Hematopoietic multipotent progenitor cell (in vitro differentiated cells): Measurements from ENCODE around the gene NUDCD3. TPM values are rescaled to one million over a fixed set of nuclear protein-coding genes. Genes with fewer than 3 reads are reported as not detected.

Experiments used
- DNase-seq, 3 donors: peaks; one replicate each; pipeline ENCODE4 v3.0.0-alpha.2; 2011 to 2015; ENCODE audit warnings: low read depth in 2 of 3, low spot score in 2 of 3
- total RNA-seq: library from RNA; depleted of rRNA; stranded (reverse); fragments of >200 nt; gene quantifications from one replicate; pipeline ENCODE4 v1.2.3, GENCODE V29; 2012

Gene NUDCD3
- 59.5 TPM for total RNA-seq

DNA sequence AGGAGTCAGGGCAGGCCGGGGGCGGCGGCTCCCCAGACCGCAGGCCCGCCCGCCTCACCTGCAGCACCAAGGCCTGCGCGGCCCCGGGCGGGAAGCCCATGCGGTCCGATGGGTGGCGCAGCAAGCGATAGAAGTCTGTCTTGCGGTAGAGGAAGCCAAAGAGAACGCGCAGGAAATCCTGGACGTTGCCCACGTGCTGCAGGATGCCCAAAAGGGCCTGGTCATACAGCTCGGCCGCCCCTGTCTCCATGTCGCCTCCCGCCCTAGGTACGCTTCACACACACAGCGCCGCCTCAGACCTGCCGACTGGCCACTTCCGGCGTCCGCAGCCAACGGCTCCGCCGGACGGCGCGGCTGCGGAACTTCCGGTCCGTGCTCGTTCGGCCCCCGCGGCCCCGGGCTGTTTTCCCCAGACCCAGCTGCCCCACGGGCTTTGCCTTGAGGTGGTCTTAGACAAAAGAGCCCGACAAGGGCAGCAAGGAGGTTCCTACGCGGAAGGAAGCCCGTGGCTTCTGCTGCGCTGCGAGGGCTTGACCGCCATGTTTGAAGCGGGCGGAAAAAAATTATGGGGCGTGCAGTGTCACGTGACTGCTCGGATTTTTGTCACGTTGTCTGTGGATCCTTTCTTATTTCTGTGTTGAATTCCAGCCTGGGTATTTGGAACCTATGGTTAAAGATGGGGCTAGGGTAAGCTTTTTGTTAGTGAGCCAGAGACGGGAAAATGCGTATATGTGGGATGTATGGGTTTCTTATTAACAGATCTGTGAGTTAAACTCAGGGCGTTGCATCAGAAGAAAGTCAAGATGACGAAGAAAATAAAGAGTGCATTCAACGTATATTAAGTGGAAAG, at the start of gene NUDCD3:
Gene NUDCD3 (minus strand): TSS at position 308 of the 850 bp plus-strand sequence. CDS start 58 bp downstream, at position 250.
- peak; percentile 69 to 91 (median 82) for DNase-seq

DNA sequence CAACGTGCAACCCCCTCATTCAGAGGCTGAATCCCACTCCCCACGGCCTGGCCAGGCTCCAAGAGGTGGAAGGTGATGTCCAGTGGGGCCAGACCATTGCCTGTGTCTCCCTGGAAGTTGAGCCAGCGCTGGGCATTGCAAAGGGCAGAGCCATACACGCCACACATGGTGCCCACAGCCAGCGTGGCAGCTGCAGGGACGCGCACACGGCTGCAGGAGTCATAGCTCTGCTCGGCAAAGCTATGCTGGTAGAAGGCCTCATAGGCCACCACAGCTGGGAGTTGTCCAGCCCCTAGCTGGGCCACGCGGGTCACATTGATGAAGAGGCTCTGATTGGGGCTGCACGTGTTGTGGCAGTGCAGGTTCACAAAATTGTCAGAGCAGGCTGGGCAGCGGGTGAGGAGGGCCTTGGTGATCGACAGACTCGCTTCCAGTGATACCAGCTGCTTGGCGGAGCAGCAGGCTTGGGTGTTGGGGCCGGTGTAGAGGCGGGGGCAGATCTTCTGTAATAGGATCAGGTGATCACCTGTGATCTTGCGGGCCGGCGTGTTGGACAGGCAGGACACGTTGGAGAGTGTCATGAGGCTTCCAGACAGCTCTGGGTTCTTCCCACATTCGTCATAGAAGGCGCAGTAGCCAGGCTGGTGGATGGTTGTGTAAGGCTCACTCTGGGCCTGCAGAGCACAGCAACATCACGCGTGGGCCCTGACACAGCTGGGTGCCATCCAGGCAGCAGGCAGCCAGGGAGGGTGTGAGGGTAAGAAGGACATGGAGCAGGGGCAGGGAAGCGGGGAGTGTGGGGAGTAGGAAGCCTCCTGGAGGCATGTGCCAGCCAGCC, 49.4 kb upstream of the NUDCD3 start:
- DNase-seq = no peak

DNA sequence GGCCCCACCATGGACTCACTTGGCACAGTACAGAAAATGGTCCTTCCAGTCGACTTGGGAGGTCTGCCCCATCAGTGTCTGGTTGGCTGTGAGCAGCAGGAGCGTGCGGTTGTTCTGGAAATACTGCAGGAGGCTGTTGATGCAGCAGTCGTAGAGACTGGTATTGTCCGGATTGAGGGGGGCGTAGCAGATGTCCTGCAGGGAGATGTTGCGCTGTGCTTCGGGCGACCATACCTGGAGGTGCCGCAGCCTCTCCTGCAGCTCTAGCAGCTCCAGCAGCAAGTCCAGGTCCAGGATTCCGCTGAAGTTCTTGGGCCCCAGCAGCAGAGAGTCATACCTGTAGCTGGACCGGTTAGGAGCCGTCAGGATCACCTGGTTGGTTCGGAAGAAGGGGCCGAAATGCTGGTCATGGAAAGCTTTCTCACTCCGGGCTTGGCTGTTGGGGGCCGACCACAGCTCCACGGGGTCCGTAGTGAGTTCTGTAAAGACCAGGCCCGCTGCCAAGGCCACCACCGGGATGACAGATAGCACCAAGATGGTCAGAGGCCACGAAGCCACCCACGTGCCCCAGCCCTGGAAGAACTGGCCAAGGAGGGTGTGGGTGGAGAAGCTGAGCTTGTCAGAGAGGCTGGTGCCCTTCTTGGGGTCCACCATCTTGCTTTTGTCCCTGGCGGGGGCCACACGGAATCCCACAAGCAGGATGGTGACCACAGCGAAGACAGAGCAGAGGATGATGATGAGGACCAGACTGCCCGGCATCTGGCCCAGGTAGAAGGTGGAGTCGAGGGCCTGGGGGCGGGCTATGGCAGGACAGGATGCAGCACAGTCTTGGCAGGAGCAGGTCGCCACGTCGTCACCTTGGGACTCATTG, 48.6 kb upstream of the NUDCD3 start:
- no peak for DNase-seq

DNA sequence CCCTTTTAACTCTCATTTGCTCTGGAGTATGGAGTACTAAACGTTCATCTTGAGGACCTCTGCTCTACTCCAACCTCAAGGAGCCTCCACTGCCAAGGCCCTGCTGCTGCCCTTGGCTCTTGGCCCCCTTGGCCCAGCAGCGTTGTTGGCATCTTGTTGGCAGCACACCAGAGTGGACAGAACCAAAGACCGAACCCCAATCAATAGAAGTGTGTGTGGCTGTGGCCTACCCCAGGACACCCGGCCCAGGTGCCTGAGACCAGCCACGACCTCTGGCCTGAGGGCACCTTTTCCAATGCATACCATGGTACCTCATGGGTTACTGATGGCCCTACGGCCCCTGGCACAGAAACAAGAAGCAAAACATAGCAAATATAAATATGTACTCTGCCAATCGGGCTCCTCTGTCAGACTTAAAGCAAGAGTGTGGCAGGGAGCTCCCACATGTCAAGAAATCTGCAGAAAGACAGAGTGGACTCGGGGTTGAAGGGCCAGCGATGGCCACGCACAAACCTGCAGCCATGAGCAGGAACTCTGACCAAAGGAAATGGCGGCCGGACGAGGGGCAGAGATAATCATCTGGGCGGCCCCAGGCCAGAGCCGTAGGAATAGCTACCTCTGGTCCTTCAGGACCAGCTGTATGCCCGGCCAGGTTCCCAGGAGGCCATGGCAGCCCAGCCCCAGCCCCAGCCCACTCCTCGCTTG, 47.8 kb upstream of the NUDCD3 start:
- DNase-seq = no peak

DNA sequence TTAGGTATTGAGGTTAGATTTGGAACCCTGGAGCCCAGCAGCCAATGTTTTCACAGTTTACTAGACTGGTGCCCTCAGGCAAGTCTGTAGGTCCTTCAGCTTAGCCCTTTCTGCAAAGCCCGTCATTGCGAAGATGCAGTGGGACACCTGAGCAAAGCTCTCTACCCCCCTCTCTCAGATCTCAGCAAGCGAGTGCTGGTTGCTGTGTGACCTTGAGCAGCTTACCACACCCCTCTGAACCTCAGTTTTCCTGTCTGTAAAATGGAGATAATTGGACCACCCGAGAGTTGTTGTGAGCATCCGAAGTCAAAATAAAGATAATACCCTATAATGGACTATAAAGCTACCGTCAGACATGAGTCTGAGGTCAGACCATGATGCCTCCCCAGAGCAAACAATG, 47.0 kb upstream of the NUDCD3 start:
- no peak for DNase-seq

DNA sequence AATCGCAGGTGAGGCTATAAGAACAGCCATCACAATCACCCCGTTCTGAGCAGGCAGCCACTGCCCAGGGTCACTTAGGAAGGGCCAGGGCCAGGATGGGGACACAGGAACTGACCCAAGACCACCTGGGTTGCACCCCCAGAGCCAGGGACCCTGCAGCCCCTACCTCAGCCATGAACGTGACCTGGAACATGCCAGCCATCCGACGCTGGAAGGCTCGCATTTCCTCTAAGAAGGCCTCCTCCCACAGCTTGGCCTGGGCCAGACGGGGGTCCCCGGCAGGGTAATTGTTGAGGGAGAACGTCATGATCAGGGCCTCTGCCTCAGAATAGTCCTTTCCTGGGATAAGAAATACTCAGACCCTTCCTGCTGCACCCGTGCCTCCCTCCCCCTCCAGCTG, 45.6 kb upstream of the NUDCD3 start:
- DNase-seq = no peak

DNA sequence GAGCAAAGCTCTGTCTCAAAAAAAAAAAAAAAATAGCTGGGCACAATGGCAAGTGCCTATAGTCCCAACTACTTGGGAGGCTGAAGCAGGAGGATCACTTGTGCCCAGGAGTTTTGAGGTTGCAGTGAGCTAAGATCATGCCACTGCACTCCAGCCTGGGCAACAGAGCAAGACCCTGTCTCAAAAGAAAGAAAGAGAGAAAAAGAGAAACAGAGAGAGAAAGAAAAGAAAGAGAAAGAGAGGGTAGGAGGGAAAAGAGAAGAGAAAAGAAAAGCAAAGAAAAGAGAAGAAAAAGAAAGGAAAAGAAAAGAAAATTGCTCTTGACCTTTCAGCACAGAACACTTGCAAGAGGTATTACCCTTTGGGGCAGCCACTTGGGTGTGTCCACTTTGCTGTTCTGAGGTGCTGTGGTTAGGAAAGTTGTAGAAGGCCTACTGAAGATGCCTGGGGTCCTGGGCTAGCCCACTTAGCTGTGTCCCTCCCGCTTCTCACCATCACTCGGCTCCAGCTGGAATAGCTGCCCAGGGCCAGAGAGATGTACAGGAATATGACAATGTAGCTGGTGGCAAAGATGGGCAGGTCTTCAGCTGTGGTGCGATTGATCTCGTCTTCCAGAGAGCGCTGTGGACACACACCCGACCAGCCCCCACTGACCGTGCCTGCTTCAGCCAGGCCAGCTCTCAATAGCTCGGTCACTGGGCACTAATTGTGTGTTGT, 45.0 kb upstream of the NUDCD3 start:
- DNase-seq = no peak

DNA sequence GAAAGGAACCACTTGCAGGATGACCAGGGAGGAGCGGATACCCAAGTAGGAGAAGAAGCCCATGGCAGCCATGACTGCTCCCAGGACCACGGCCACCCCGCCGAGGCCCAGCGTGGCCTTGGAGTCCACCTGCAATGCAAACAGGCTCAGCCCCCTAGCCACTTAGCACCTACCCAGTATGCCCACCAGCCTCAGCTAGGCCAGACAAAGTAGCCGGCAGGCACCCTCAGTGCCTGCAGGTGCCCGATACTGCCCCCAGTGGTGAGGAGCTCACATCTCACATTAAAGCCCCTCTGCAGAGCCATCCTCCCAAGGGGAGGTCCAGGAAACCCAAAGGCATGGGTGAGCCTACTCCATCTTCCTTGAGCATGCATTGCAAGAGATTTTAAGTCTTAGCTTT, 44.0 kb upstream of the NUDCD3 start:
- DNase-seq = peak in 2 of 3 donors; percentile 43 to 67

DNA sequence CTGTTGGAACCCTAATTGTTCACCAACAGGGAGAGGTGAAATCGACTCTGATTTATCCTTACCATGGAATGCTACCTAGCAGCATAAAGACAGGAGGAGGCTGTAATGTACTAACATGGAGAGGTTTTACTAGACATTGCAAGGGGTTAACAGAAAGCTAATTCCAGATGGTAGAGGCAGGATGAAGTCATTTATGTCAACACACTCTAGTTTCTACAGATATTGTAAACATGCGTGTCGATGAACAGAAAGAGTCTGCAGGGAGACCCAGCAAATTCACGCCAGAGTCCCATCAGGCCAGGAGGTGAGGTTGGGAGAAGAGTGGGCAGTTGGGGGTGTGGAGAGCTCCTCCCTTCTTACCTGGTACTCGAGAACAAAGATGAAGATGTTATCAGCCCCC, 43.6 kb upstream of the NUDCD3 start:
- DNase-seq = no peak

DNA sequence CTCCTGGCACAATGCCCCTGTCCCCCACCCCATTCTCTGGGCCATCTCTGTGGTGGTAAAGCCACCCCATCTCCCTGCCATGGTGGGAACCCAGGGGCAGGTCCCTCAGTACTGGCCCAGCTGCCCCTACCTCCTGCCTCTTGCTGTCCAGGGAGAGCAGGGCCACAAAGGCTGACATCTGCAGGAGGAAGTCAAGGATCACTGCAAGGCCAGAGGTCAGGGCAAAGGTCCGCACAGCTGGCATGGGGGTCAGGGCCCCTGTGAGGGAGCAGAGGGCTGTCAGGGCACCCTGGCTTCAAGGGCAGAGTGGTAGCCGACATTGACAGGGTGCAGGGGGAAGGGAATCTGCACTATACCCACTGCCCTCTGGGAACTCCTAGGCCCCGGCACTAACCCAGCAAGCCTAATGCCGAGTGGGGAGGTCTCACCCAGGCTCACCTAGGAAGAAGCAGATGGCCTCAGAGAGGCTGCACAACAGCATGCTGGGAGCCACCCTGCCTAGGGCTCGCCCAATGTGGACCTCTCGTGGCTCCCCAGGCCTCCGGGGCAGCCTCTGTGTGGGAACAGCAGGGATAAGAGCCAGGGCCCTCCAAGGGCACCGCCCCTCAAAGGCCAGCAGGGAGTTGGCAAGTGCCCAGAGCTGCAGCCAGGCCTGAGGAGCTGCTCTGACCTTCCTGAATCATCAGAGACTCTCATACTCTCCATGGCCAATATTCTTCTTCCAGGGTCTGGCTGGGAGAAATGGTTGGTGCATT, 43.0 kb upstream of the NUDCD3 start:
- no peak for DNase-seq

DNA sequence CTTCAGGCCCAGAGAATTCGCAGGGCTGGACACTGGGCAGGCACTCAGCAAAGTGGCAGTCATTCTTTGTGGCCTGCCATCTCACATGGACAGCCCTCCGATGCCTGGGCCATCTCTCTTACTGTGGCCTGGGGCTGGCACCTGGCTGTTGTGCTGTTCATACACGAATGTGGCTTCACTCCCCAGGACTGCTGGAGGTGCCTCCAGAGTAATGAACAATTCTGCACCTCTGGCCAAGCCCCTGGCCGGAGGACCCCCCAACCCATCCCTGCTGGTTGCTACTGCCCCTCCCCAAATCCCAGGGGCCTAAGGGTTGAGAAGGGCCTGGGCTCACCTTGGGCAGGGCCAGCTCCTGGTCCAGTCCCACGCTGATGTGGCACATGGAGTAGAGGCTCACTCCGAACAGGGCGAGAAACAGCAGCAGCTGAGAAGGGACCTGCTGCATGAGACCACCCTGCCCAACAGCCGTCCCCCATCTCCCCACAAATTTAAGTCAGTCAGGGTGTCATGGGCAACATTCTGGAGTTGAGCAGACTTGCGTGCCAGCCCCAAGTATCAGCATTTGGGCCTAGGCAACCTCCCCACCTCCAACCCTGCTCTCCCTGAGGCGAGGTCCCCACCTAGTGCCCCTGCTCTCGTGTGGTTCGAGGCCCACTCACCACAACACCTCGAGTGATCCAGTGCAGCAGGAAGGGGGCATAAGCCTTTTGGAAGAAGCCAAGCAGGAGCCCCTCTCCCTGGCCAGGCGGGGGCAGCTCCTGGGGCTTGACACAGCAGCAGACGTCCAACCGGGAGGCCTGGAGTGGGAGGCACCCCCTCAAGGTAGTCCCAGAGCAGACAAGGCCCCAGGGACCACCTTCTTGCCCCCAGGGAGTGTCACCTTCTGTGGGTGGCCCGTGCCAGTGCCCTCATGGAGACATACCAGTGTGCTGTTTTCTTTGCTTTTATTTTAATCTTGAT, 41.2 kb upstream of the NUDCD3 start:
- DNase-seq = no peak

DNA sequence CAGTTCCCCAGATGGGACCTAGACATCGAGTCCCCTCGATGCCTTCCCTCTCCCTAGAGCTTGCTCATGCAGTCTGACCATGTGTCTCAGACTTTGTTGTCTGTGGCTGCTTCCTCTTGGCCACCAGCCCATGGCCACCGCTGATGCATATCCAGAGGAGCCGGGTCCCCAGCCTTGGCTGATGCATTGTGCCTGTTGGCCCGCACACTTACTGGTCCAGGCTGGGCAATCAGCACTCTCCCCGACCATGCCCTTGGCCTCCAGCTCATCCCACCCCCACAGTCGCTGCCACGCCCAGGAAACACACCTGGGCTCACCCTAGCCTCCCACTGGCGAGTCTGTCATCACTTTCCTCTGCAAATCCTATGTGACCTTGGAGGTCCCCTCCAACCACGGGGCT, 40.5 kb upstream of the NUDCD3 start:
- DNase-seq = no peak

DNA sequence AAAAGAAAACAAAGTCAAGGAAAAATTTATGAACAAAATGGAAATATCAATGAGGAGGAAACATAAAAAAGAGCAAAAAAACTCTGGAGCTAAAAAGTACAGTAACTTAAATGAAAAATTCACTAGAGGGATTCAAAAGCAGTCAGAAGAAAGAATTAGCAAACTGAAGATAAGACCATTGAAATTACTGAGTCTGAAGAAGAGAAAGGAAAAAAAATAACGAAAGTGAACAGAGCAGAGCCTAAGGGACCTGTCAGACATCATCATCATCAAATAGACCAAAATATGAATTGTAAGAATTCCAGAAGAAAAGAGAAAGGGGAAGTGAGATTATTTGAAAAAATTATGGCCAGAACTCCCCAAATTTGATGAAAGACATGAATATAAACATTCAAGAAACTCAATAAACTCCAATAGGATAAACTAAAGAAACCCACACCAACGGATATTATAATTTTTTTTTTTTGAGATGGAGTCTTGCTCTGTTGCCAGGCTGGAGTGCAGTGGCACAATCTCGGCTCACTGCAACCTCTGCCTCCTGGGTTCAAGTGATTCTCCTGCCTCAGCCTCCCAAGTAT, 34.4 kb upstream of the NUDCD3 start:
- DNase-seq = no peak

DNA sequence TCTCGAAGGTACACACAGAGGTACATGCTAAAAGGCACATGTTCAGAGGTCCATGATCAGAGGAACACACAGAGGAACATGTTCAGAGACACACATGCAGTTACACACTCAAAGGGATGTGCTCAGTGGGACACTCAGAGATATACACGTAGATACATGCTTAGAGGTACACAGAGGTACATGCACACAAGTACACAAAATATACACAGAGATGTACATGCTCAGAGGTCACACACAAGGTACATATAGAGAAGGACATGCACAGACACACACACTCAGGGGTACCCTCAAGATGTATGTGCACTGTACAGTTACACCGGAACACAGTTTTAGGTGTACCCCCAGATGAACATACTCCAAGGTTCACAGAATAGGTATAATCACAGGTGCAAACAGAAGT, 31.9 kb upstream of the NUDCD3 start:
- DNase-seq = no peak

DNA sequence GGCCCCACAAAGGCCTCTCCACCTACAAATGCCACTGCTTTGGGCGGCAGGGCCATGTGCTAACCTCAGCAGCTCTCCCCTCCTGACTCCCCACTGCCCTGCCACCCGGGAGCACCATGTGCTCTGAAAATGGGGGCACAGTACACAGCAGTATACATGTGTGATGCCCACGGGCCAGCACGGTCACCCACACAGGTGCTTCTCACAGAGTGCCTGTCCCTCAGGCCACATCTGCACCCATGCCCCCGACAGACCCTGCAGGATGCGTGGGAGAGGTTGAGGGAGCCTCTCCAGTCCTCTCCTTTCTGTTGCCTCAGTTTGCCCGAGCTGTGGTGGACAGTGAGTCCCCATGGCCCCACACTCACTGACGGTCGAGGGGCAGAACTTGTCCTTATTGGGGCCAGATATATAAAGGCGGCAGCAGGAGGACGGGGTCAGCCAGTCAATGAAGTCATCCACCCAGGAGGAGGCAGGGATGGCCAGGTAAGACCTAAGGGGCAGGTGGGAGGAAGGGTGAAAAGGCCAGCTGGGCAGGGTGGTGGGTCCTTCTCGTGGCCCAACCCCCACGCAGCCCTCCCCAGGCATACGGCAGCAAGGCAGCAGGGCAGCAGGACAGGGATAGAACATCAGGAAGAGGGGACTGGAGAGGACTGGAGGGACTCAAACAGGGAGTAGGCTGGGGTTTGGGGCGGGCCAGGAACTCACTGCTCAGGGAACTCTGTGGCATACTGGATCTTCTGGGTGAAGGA, 31.1 kb upstream of the NUDCD3 start:
- no peak for DNase-seq

DNA sequence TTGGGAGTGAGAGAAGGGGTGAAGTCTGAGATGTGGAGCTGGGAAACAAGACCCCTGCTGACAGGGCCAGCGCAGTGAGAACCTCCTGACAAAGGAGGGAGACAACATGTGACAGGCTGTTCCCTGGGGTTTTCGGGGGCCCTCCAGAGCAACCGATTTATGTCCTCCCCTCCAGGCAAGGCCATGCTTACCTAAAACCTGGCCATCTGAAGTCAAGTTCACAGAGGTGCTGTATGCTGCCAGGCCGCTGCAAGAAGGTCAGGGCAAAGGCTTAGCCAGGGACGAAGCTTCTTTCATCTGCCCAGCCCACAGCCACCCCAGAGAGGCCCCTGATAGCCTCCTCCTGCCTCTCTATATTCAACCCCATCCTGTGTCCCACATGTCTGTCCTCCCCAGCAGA, 30.1 kb upstream of the NUDCD3 start:
- no peak for DNase-seq

DNA sequence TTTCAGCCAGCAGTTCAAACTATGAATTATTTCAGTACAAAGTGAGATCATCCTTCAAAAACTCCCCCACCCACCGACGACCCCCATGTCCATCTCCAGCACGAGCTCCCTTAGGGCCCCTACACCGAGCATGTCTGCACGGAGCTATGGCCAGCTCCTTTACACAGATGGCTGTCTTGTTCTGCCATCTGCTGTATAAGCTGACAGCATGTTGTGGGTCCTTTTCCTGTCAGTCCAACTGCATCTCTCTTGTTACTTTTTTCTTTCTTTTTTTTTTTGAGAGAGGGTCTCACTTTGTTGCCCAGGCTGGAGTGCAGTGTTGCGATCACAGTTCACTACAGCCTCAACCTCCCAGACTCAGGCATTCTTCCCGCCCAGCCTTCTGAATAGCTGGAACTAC, 29.1 kb upstream of the NUDCD3 start:
- no peak for DNase-seq
